ENCODE measurements around the gene PIK3C2B. TPM values are rescaled to one million over a fixed set of nuclear protein-coding genes. Genes with fewer than 3 reads are reported as not detected.

PIK3C2B gene
- total and polyA plus RNA-seq, 4 donors = 2.8 to 14.9 (median 5.4) TPM

GRCh38 chr1:204457666-204458065 is 36.9 kb downstream of the PIK3C2B start:
- peaks cover 9 to 27% (median 17%) of the 10 kb centered on the region in 4 donors for H3K36me3 ChIP-seq (ENCODE audit: control insufficient read depth in 4 of 4, insufficient read depth in 3 of 4, low read depth in 1 of 4, low read length in 3 of 4)
- no peak overlapping the region for H3K4me3 ChIP-seq (ENCODE audit: low read depth in 1 of 3, low read length in 3 of 3)
- H3K9me3 ChIP-seq (ENCODE audit: control insufficient read depth in 4 of 4, low read length in 3 of 4) = no peaks in the 10 kb centered on the region
- no peaks in the 10 kb centered on the region for H3K27me3 ChIP-seq (ENCODE audit: control insufficient read depth in 4 of 4, insufficient read depth in 4 of 4, low read length in 3 of 4)
- TF ChIP-seq GABPA (IDR thresholded peaks at IDR 0.05 in 1 of 2, conservative IDR thresholded peaks at IDR 0.05 in 1 of 2) (no peak), TAF1 (conservative IDR thresholded peaks at IDR 0.05) (no peak), CTCF (IDR thresholded peaks at IDR 0.05; ENCODE audit: low read depth, low read length, missing input control) (no peak), SP1 (IDR thresholded peaks at IDR 0.05) (no peak), EGR1 (IDR thresholded peaks at IDR 0.05; ENCODE audit: low read depth in 2 of 2) (no peak), REST (IDR thresholded peaks at IDR 0.05) (no peak), HNF4A (conservative IDR thresholded peaks at IDR 0.05) (no peak), YY1 (IDR thresholded peaks at IDR 0.05) (no peak), RXRA (IDR thresholded peaks at IDR 0.05) (no peak), FOXA1 (IDR thresholded peaks at IDR 0.05) (no peak), NR2F2 (IDR thresholded peaks at IDR 0.05) (no peak), HNF4G (IDR thresholded peaks at IDR 0.05) (no peak), FOXA2 (IDR thresholded peaks at IDR 0.05) (no peak), MAX (IDR thresholded peaks at IDR 0.05) (no peak), ZBTB33 (IDR thresholded peaks at IDR 0.05) (no peak), RAD21 (IDR thresholded peaks at IDR 0.05) (no peak)
- H3K9ac ChIP-seq (ENCODE audit: low read depth in 1 of 2, low read length in 2 of 2) = no peak overlapping the region
- 96% methylated on average over 5 of the region's 5 CpGs for WGBS
- no peak for DNase-seq (ENCODE audit: low spot score)
- no peaks in the 10 kb centered on the region for H3K4me1 ChIP-seq (ENCODE audit: control insufficient read depth in 4 of 4, insufficient read depth in 4 of 4, low read length in 3 of 4)
- H3K27ac ChIP-seq (ENCODE audit: low read depth in 1 of 2, low read length in 2 of 2) = no peak overlapping the region

- TF ChIP-seq NR2F2 (IDR thresholded peaks at IDR 0.05) (no peak), EGR1 (IDR thresholded peaks at IDR 0.05; ENCODE audit: low read depth in 2 of 2) (no peak), YY1 (IDR thresholded peaks at IDR 0.05) (no peak), REST (IDR thresholded peaks at IDR 0.05) (no peak), CTCF (IDR thresholded peaks at IDR 0.05; ENCODE audit: low read depth, low read length, missing input control) (no peak), SP1 (IDR thresholded peaks at IDR 0.05) (no peak), FOXA2 (IDR thresholded peaks at IDR 0.05) (no peak), HNF4G (IDR thresholded peaks at IDR 0.05) (no peak), RAD21 (IDR thresholded peaks at IDR 0.05) (no peak), TAF1 (conservative IDR thresholded peaks at IDR 0.05) (no peak)
- DNase-seq (ENCODE audit: low spot score) = no peak
- Histone ChIP-seq H3K9me3 (ENCODE audit: control insufficient read depth in 4 of 4, low read length in 3 of 4) (no peaks in the 10 kb centered on the region), H3K27me3 (ENCODE audit: control insufficient read depth in 4 of 4, insufficient read depth in 4 of 4, low read length in 3 of 4) (no peaks in the 10 kb centered on the region), H3K4me1 (ENCODE audit: control insufficient read depth in 4 of 4, insufficient read depth in 4 of 4, low read length in 3 of 4) (peaks cover 0 to 2% (median 0%) of the 10 kb centered on the region in 4 donors), H3K27ac (ENCODE audit: low read depth in 1 of 2, low read length in 2 of 2) (no peak overlapping the region), H3K36me3 (ENCODE audit: control insufficient read depth in 4 of 4, insufficient read depth in 3 of 4, low read depth in 1 of 4, low read length in 3 of 4) (peaks cover 9 to 27% (median 16%) of the 10 kb centered on the region in 4 donors), H3K4me3 (ENCODE audit: low read depth in 1 of 3, low read length in 3 of 3) (no peak overlapping the region), H3K9ac (ENCODE audit: low read depth in 1 of 2, low read length in 2 of 2) (no peak overlapping the region)
- 90% methylated on average over 11 of the region's 11 CpGs for WGBS
These were observed 37.7 kb downstream of the PIK3C2B start for GRCh38 chr1:204456826-204457442.
